Tibial artery (tissue), 4 donors: ENCODE measurements around the gene STN1.
A peak's percentile ranks its signal among the peaks of the same experiment; 100 is the strongest.

ENCODE experiments used
- DNase-seq, 2 donors: peaks; one replicate each; pipeline ENCODE4 v3.0.0-alpha.2; 2019
- H3K27ac ChIP-seq, 2 donors: fragments of 200-600 bp; sonication (generic) in 1 of 2; 1 replicate in 1 of 2; 2 replicates in 1 of 2; pipeline ENCODE4 v1.5.1; 2018 to 2019; ENCODE audit warnings: mild to moderate bottlenecking in 1 of 2
- H3K27me3 ChIP-seq, 2 donors: fragments of 200-600 bp; sonication (generic) in 1 of 2; one replicate each; pipeline versions ENCODE4 v1.5.1 to v1.6.0; 2016 to 2019
- H3K36me3 ChIP-seq, 3 donors: fragments of 200-600 bp; sonication (generic) in 2 of 3; one replicate each; pipeline ENCODE4 v1.5.1; 2016 to 2019; ENCODE audit warnings: mild to moderate bottlenecking in 2 of 3
- H3K4me1 ChIP-seq, 4 donors: fragments of 200-600 bp; sonication (generic) in 2 of 4; 1 replicate in 3 of 4; 2 replicates in 1 of 4; pipeline ENCODE4 v1.5.1; 2016 to 2019
- H3K4me3 ChIP-seq, 2 donors: fragments of 200-600 bp; sonication (generic) in 1 of 2; 1 replicate in 1 of 2; 2 replicates in 1 of 2; pipeline ENCODE4 v1.5.1; 2018 to 2019; ENCODE audit warnings: mild to moderate bottlenecking in 2 of 2
- H3K9me3 ChIP-seq, 3 donors: fragments of 200-600 bp; sonication (generic) in 1 of 3; one replicate each; pipeline ENCODE4 v1.5.1; 2016 to 2019
- intact Hi-C: fragments of 100-400 bp; cut with DNase I; formaldehyde crosslinking; loops from one replicate; pipeline ENCODE4 v1.15.0; 2023; ENCODE audit warnings: low total_unique reads
- TF ChIP-seq, protein P1 (sequence below), 2 experiments: fragments of 200-600 bp in 1 of 2; fragments of 450-650 bp in 1 of 2; IDR thresholded peaks; one replicate each; pipeline ENCODE4 v1.5.1; 2017 to 2019; ENCODE audit warnings: antibody characterized with exemption in 2 of 2, mild to moderate bottlenecking in 1 of 2, moderate library complexity in 1 of 2

STN1 gene

GRCh38 chr10:103833731-103834365, 84.1 kb downstream of the STN1 start:
- TF ChIP-seq, protein P1, sequence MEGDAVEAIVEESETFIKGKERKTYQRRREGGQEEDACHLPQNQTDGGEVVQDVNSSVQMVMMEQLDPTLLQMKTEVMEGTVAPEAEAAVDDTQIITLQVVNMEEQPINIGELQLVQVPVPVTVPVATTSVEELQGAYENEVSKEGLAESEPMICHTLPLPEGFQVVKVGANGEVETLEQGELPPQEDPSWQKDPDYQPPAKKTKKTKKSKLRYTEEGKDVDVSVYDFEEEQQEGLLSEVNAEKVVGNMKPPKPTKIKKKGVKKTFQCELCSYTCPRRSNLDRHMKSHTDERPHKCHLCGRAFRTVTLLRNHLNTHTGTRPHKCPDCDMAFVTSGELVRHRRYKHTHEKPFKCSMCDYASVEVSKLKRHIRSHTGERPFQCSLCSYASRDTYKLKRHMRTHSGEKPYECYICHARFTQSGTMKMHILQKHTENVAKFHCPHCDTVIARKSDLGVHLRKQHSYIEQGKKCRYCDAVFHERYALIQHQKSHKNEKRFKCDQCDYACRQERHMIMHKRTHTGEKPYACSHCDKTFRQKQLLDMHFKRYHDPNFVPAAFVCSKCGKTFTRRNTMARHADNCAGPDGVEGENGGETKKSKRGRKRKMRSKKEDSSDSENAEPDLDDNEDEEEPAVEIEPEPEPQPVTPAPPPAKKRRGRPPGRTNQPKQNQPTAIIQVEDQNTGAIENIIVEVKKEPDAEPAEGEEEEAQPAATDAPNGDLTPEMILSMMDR (IDR thresholded peaks at IDR 0.05), result no peak
- intact Hi-C loops, result no loop called here
- H3K4me1 ChIP-seq, result peaks cover 0 to 38% (median 26%) of the 10 kb centered on the region in 4 donors
- DNase-seq, result peak; percentile 76 to 86
- H3K4me3 ChIP-seq, result no peak overlapping the region
- no peaks in the 10 kb centered on the region for H3K27me3 ChIP-seq
- H3K36me3 ChIP-seq, result no peaks in the 10 kb centered on the region
- H3K9me3 ChIP-seq, result no peaks in the 10 kb centered on the region
- peak overlapping the region; percentile 0 to 41 for H3K27ac ChIP-seq

DNA sequence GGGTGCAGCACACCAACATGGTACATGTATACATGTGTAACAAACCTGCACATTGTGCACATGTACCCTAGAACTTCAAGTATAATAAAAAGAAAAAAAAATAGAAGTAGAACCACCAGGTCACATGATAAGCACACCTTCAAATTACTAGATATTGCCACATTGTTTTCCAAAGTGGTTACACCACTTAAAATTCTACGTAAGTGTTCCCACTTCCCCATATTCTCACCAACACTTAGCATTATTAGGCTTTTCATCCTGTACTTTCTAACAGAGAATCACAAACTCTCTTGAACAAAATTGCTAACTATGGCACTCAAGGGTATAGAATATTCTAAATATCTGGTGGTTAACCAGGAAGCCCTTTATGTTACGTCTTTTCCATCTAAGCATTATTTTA, 85.2 kb downstream of the STN1 start:
- TF ChIP-seq, protein P1 (IDR thresholded peaks at IDR 0.05), result no peak
- Histone ChIP-seq H3K36me3 (no peaks in the 10 kb centered on the region), H3K9me3 (no peaks in the 10 kb centered on the region), H3K4me1 (peaks cover 0 to 30% (median 21%) of the 10 kb centered on the region in 4 donors), H3K27me3 (no peaks in the 10 kb centered on the region), H3K4me3 (no peak overlapping the region), H3K27ac (no peak overlapping the region)
- DNase-seq, result no peak
- intact Hi-C loops, result no loop called here
